HCT116 (cell line): ENCODE measurements around the gene BEX4. TPM values are rescaled to one million over a fixed set of nuclear protein-coding genes. Genes with fewer than 3 reads are reported as not detected.

Experiments
- ATAC-seq: fragments of 200-7000 bp; cut with Tn5 transposase; 2 replicates; pipeline ENCODE4 v1.9.1; 2020; ENCODE audit warnings: mild to moderate bottlenecking, moderate library complexity
- BruUV-seq: library from RNA; stranded (reverse); fragments of 400-500 nt; replicated peaks from 2 replicates; lab custom pipeline; 2021; lab: Mats Ljungman, UMichigan
- CTCF ChIA-PET: fragments of 300-600 bp; sonication (Branson Sonifier 250); formaldehyde crosslinking; loops from one replicate; lab custom pipeline; 2021; ENCODE audit warnings: antibody characterized with exemption; lab: Charles Lee
- POLR2A ChIA-PET: fragments of 300-600, 350-600 bp; sonication (Branson Sonifier 250); formaldehyde crosslinking; loops from one replicate; lab custom pipeline; 2021; ENCODE audit warnings: antibody characterized with exemption; lab: Charles Lee
- RAD21 ChIA-PET, 2 experiments: fragments of 300-600 bp; sonication (Branson Sonifier 250); formaldehyde crosslinking; loops; one replicate each; lab custom pipeline; 2023; ENCODE audit warnings: low total read pairs in 2 of 2; ENCODE audit not compliant: uncharacterized antibody in 2 of 2, unreplicated experiment in 2 of 2, low non-redundant PET in 1 of 2; lab: Charles Lee
- DNase-seq: peaks from one replicate; pipeline ENCODE4 v3.0.0-alpha.2; 2010; ENCODE audit warnings: low read depth, low spot score
- H2AFZ ChIP-seq: fragments of 200-600 bp; shearing (Covaris generic), sonication (generic); 2 replicates; pipeline ENCODE4 v1.6.1; 2017; ENCODE audit warnings: low read depth, mixed run types, mixed read lengths, antibody characterized with exemption, low read length; ENCODE audit not compliant: poor library complexity, severe bottlenecking
- H3K27ac ChIP-seq: 2 replicates; pipeline ENCODE4 v1.5.1; 2012; ENCODE audit warnings: low read depth, low read length
- H3K27me3 ChIP-seq: fragments of 200-600 bp; sonication (generic); 2 replicates; pipeline ENCODE4 v1.6.1; 2016; ENCODE audit warnings: mixed run types, low read length, mixed read lengths; ENCODE audit not compliant: insufficient read depth
- H3K36me3 ChIP-seq, 2 experiments: fragments of 200-500 bp in 1 of 2; fragments of 200-600 bp in 1 of 2; sonication (Bioruptor generic) in 1 of 2; sonication (generic) in 1 of 2; 2 replicates each; pipeline versions ENCODE4 v1.5.1 to v1.6.1; 2014 to 2016; ENCODE audit warnings: low read length in 2 of 2, inconsistent platforms in 1 of 2, mixed read lengths in 1 of 2, mixed run types in 1 of 2; ENCODE audit not compliant: insufficient read depth in 2 of 2, control insufficient read depth in 1 of 2
- H3K4me1 ChIP-seq, 2 experiments: fragments of 200-600 bp in 1 of 2; sonication (generic) in 1 of 2; 2 replicates each; pipeline versions ENCODE4 v1.5.1 to v1.6.1; 2012 to 2017; ENCODE audit warnings: low read length in 2 of 2, inconsistent platforms in 1 of 2, mild to moderate bottlenecking in 1 of 2, mixed read lengths in 1 of 2, mixed run types in 1 of 2, moderate library complexity in 1 of 2; ENCODE audit not compliant: insufficient read depth in 2 of 2, control insufficient read depth in 1 of 2
- H3K4me2 ChIP-seq: fragments of 200-600 bp; sonication (generic); 2 replicates; pipeline ENCODE4 v1.6.1; 2017; ENCODE audit warnings: mixed run types, low read length, mixed read lengths
- H3K4me3 ChIP-seq, 2 experiments: fragments of 200-600 bp in 1 of 2; sonication (generic) in 1 of 2; replicated peaks in 1 of 2; 2 replicates each; pipeline ENCODE4 v1.5.1; 2011 to 2016; ENCODE audit warnings: low read length in 2 of 2, control low read depth in 1 of 2, low read depth in 1 of 2, mild to moderate bottlenecking in 1 of 2, mixed read lengths in 1 of 2, mixed run types in 1 of 2
- H3K79me2 ChIP-seq: fragments of 200-600 bp; sonication (generic); 2 replicates; pipeline ENCODE4 v1.6.1; 2017; ENCODE audit warnings: mild to moderate bottlenecking, mixed run types, low read length, moderate library complexity, mixed read lengths; ENCODE audit not compliant: insufficient read depth
- H3K9ac ChIP-seq: fragments of 200-600 bp; sonication (generic); 2 replicates; pipeline ENCODE4 v1.6.1; 2016; ENCODE audit warnings: low read length, mixed read lengths
- H3K9me2 ChIP-seq: fragments of 200-600 bp; sonication (generic), shearing (Covaris generic); 2 replicates; pipeline ENCODE4 v1.6.1; 2017; ENCODE audit warnings: mixed run types, mild to moderate bottlenecking, moderate library complexity; ENCODE audit not compliant: insufficient read depth
- H3K9me3 ChIP-seq, 2 experiments: fragments of 200-500 bp in 1 of 2; fragments of 200-600 bp in 1 of 2; sonication (Bioruptor generic) in 1 of 2; sonication (generic) in 1 of 2; 2 replicates each; pipeline ENCODE4 v1.6.1; 2014 to 2017; ENCODE audit warnings: low read length in 2 of 2, mixed read lengths in 2 of 2, inconsistent platforms in 1 of 2, low read depth in 1 of 2, mild to moderate bottlenecking in 1 of 2, mixed run types in 1 of 2, moderate library complexity in 1 of 2; ENCODE audit not compliant: control insufficient read depth in 1 of 2, insufficient read depth in 1 of 2
- H4K20me1 ChIP-seq: fragments of 200-600 bp; sonication (generic), shearing (Covaris generic); 2 replicates; pipeline ENCODE4 v1.6.1; 2017; ENCODE audit warnings: mixed run types, mild to moderate bottlenecking, moderate library complexity; ENCODE audit not compliant: insufficient read depth
- CEBPB ChIP-seq: IDR thresholded peaks from 2 replicates; pipeline ENCODE4 v1.6.1; 2012; ENCODE audit warnings: low read depth
- CTCF ChIP-seq, 3 experiments: fragments of 200-600 bp in 1 of 3; sonication (generic) in 1 of 3; IDR thresholded peaks in 2 of 3; conservative IDR thresholded peaks in 1 of 3; 2 replicates each; pipeline ENCODE4 v1.5.1; 2012 to 2017; ENCODE audit warnings: low read depth in 2 of 3, low read length in 2 of 3, antibody characterized with exemption in 1 of 3, borderline replicate concordance in 1 of 3, control low read depth in 1 of 3, mild to moderate bottlenecking in 1 of 3, mixed read lengths in 1 of 3, mixed run types in 1 of 3, moderate library complexity in 1 of 3; ENCODE audit not compliant: insufficient read depth in 1 of 3
- EZH2 ChIP-seq: fragments of 200-600 bp; sonication (generic); IDR thresholded peaks from 2 replicates; pipeline ENCODE4 v1.6.1; 2017; ENCODE audit warnings: antibody characterized with exemption, mixed run types
- EZH2phosphoT487 ChIP-seq: fragments of 200-600 bp; IDR thresholded peaks from 2 replicates; pipeline ENCODE4 v1.6.1; 2018; ENCODE audit warnings: antibody characterized with exemption, borderline replicate concordance
- MAX ChIP-seq: IDR thresholded peaks from 2 replicates; pipeline ENCODE4 v1.6.1; 2012
- POLR2A ChIP-seq: IDR thresholded peaks from 2 replicates; pipeline ENCODE4 v1.7.0; 2011; ENCODE audit warnings: borderline replicate concordance; ENCODE audit not compliant: insufficient read depth, insufficient read length; ENCODE audit errors: extremely low read depth
- RAD21 ChIP-seq: IDR thresholded peaks from 2 replicates; pipeline ENCODE4 v1.6.1; 2012; ENCODE audit warnings: low read depth, mild to moderate bottlenecking
- REST ChIP-seq: IDR thresholded peaks from 2 replicates; pipeline ENCODE4 v1.6.1; 2012; ENCODE audit warnings: low read depth
- SP1 ChIP-seq: IDR thresholded peaks from 2 replicates; pipeline ENCODE4 v1.6.1; 2012; ENCODE audit warnings: low read depth
- TCF7L2 ChIP-seq: IDR thresholded peaks from 2 replicates; pipeline ENCODE4 v1.7.0; 2011; ENCODE audit warnings: borderline replicate concordance, inconsistent platforms; ENCODE audit not compliant: insufficient read depth, insufficient read length; ENCODE audit errors: extremely low read depth
- YY1 ChIP-seq: IDR thresholded peaks from 2 replicates; pipeline ENCODE4 v1.6.1; 2011; ENCODE audit warnings: low read length, low read depth, moderate library complexity, mild to moderate bottlenecking; ENCODE audit not compliant: insufficient replicate concordance; ENCODE audit errors: extremely low read depth
- intact Hi-C: fragments of 100-400 bp; cut with micrococcal nuclease; formaldehyde crosslinking; loops from 2 replicates; pipeline ENCODE4 v1.10.0; 2022
- total RNA-seq: library from RNA; stranded (reverse); gene quantifications from one replicate; pipeline ENCODE4 v1.2.1, GENCODE V29; 2021; ENCODE audit not compliant: unreplicated experiment
- TF ChIP-seq, protein P1 (sequence below): IDR thresholded peaks from 2 replicates; pipeline ENCODE4 v1.6.1; 2011; ENCODE audit warnings: mild to moderate bottlenecking, low read length, moderate library complexity; ENCODE audit not compliant: insufficient replicate concordance; ENCODE audit errors: extremely low read depth
- TF ChIP-seq, protein P2 (sequence below): IDR thresholded peaks from 2 replicates; pipeline ENCODE4 v1.6.1; 2012

BEX4 gene
- total RNA-seq, 1 experiment from 2014 or later = 0.91 TPM

DNA sequence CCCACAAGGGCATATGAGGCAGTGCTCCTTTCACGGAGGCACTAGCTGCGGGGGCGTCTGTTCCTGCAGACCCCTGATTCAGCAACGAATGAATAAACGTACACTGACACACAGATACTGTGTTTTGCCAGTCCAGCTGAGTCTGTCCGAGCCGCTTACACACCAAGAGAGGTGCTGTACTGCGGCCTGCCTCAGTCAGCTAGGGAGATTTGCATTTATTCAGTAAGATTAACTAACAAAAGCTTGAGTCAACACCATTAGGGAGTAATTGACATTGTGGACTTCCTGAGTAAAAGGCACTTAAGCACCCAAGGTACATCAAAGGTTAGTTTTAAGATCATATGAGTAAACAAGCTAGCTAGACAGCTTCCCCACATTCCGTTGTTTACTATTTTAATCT lies 31.0 kb upstream of the BEX4 start:
- Histone ChIP-seq H3K27me3 (no peaks in the 10 kb centered on the region), H3K4me1 (peaks cover 6 to 7% of the 10 kb centered on the region in 2 experiments; a peak in 3 of 4 replicates), H2AFZ (no peak overlapping the region), H3K9ac (no peak overlapping the region), H3K4me2 (no peak overlapping the region), H3K4me3 (no peak overlapping the region), H4K20me1 (no peaks in the 10 kb centered on the region), H3K9me3 (no peaks in the 10 kb centered on the region), H3K27ac (no peak overlapping the region), H3K9me2 (no peaks in the 10 kb centered on the region), H3K36me3 (no peaks in the 10 kb centered on the region), H3K79me2 (no peaks in the 10 kb centered on the region)
- intact Hi-C loops = no loop called here
- no peak for ATAC-seq
- CTCF ChIA-PET = no interaction called here
- DNase-seq = no peak
- TF ChIP-seq CEBPB = no peak
- TF ChIP-seq MAX = no peak
- no peak for TF ChIP-seq REST
- no peak for TF ChIP-seq EZH2phosphoT487
- TF ChIP-seq YY1 = no peak
- no peak for TF ChIP-seq EZH2
- TF ChIP-seq SP1 = no peak
- no peak for TF ChIP-seq POLR2A
- no peak for TF ChIP-seq RAD21
- no peak for TF ChIP-seq CTCF (IDR thresholded peaks at IDR 0.05 in 2 of 3, conservative IDR thresholded peaks at IDR 0.05 in 1 of 3; ENCODE audit: borderline replicate concordance in 1 of 3, insufficient read depth in 1 of 3, low read depth in 2 of 3, low read length in 2 of 3)
- TF ChIP-seq, protein P1, sequence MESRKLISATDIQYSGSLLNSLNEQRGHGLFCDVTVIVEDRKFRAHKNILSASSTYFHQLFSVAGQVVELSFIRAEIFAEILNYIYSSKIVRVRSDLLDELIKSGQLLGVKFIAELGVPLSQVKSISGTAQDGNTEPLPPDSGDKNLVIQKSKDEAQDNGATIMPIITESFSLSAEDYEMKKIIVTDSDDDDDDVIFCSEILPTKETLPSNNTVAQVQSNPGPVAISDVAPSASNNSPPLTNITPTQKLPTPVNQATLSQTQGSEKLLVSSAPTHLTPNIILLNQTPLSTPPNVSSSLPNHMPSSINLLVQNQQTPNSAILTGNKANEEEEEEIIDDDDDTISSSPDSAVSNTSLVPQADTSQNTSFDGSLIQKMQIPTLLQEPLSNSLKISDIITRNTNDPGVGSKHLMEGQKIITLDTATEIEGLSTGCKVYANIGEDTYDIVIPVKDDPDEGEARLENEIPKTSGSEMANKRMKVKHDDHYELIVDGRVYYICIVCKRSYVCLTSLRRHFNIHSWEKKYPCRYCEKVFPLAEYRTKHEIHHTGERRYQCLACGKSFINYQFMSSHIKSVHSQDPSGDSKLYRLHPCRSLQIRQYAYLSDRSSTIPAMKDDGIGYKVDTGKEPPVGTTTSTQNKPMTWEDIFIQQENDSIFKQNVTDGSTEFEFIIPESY = no peak
- TF ChIP-seq, protein P2, sequence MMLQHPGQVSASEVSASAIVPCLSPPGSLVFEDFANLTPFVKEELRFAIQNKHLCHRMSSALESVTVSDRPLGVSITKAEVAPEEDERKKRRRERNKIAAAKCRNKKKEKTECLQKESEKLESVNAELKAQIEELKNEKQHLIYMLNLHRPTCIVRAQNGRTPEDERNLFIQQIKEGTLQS = no peak
- no peak for TF ChIP-seq TCF7L2
- POLR2A ChIA-PET = no interaction called here
- BruUV-seq = no TSS peak
- RAD21 ChIA-PET = no interaction called here
